ENCODE data around the gene DNASE2. TPM values are rescaled to one million over a fixed set of nuclear protein-coding genes. Genes with fewer than 3 reads are reported as not detected.

DNASE2 gene
- total RNA-seq, 1 experiment from 2014 or later, result 78.9 TPM

- intact Hi-C loops (cut with micrococcal nuclease; ENCODE audit: unreplicated experiment), result no loop called here
- Histone ChIP-seq H3K9me3 (ENCODE audit: control insufficient read depth, insufficient read depth, low read depth, low read length) (no peaks in the 10 kb centered on the region), H3K36me3 (ENCODE audit: control insufficient read depth, insufficient read depth, low read length) (no peaks in the 10 kb centered on the region; the same call in 1 of the 2 replicates), H3K4me1 (ENCODE audit: control insufficient read depth, insufficient read depth, low read length) (peaks cover 4% of the 10 kb centered on the region), H3K27ac (ENCODE audit: low read length) (peak overlapping the region; percentile 12; the same call in 1 of the 2 replicates), H3K27me3 (ENCODE audit: control insufficient read depth, insufficient read depth, low read length) (no peaks in the 10 kb centered on the region; the same call in 1 of the 2 replicates), H3K4me3 (ENCODE audit: low read depth in 2 of 2, low read length in 2 of 2) (peak overlapping the region; percentile 39 to 58)
- ChIA-PET POLR2A (no interaction called here), CTCF (interaction anchor here (0.5 kb wide), 1 partner anchor 42 kb away, joined by 3 read pairs; no protein-coding TSS in a partner anchor)
- ATAC-seq (peak; percentile 36; the same call in 1 of the 2 replicates), DNase-seq (ENCODE audit: low read depth, low spot score) (no peak)
- no TSS peak for BruUV-seq (replicated peaks)
- in situ Hi-C loops (cut with HindIII; ENCODE audit: low pct_unique_long_range_greater_than_20kb, low sequenced_read_pairs), result no loop called here
- TF ChIP-seq REST (IDR thresholded peaks at IDR 0.05; ENCODE audit: insufficient read depth in 1 of 2, low read depth in 2 of 2, low read length in 1 of 2) (no peak), POLR2AphosphoS5 (IDR thresholded peaks at IDR 0.05; ENCODE audit: low read depth, low read length) (no peak), TCF7L2 (IDR thresholded peaks at IDR 0.05; ENCODE audit: low read depth, low read length) (no peak), SIN3A (IDR thresholded peaks at IDR 0.05; ENCODE audit: borderline replicate concordance, insufficient read depth, low read depth, low read length) (no peak)
- TF ChIP-seq, protein P1, sequence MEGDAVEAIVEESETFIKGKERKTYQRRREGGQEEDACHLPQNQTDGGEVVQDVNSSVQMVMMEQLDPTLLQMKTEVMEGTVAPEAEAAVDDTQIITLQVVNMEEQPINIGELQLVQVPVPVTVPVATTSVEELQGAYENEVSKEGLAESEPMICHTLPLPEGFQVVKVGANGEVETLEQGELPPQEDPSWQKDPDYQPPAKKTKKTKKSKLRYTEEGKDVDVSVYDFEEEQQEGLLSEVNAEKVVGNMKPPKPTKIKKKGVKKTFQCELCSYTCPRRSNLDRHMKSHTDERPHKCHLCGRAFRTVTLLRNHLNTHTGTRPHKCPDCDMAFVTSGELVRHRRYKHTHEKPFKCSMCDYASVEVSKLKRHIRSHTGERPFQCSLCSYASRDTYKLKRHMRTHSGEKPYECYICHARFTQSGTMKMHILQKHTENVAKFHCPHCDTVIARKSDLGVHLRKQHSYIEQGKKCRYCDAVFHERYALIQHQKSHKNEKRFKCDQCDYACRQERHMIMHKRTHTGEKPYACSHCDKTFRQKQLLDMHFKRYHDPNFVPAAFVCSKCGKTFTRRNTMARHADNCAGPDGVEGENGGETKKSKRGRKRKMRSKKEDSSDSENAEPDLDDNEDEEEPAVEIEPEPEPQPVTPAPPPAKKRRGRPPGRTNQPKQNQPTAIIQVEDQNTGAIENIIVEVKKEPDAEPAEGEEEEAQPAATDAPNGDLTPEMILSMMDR (IDR thresholded peaks at IDR 0.05), result no peak
Observed at GRCh38 chr19:12834976-12835757, 46.1 kb downstream of the DNASE2 start.

GRCh38 chr19:12834566-12834943 is 46.7 kb downstream of the DNASE2 start, which contains the start of gene RTBDN:
RTBDN (minus strand) TSS chr19:12834579; CDS start chr19:12829979, 4,600 bp downstream.
- Histone ChIP-seq H3K27me3 (ENCODE audit: control insufficient read depth, insufficient read depth, low read length) (no peaks in the 10 kb centered on the region; the same call in 1 of the 2 replicates), H3K36me3 (ENCODE audit: control insufficient read depth, insufficient read depth, low read length) (no peaks in the 10 kb centered on the region; the same call in 1 of the 2 replicates), H3K4me3 (ENCODE audit: low read depth in 2 of 2, low read length in 2 of 2) (peak within 1 kb of the TSS; percentile 57 to 58), H3K4me1 (ENCODE audit: control insufficient read depth, insufficient read depth, low read length) (peaks cover 4% of the 10 kb centered on the region), H3K27ac (ENCODE audit: low read length) (peak within 1 kb of the TSS; percentile 12; the same call in 1 of the 2 replicates), H3K9me3 (ENCODE audit: control insufficient read depth, insufficient read depth, low read depth, low read length) (no peaks in the 10 kb centered on the region)
- intact Hi-C loops (cut with micrococcal nuclease; ENCODE audit: unreplicated experiment) (no loop called here), in situ Hi-C loops (cut with HindIII; ENCODE audit: low pct_unique_long_range_greater_than_20kb, low sequenced_read_pairs) (no loop called here)
- POLR2A ChIA-PET, result no interaction called here
- BruUV-seq (replicated peaks), result no TSS peak
- CTCF ChIA-PET, result no interaction called here
- ATAC-seq (no peak), DNase-seq (ENCODE audit: low read depth, low spot score) (no peak)
- TF ChIP-seq TCF7L2 (IDR thresholded peaks at IDR 0.05; ENCODE audit: low read depth, low read length), result no peak
- TF ChIP-seq POLR2AphosphoS5 (IDR thresholded peaks at IDR 0.05; ENCODE audit: low read depth, low read length), result no peak
- TF ChIP-seq, protein P1 (IDR thresholded peaks at IDR 0.05), result no peak
- TF ChIP-seq SIN3A (IDR thresholded peaks at IDR 0.05; ENCODE audit: borderline replicate concordance, insufficient read depth, low read depth, low read length), result no peak
- no peak for TF ChIP-seq REST (IDR thresholded peaks at IDR 0.05; ENCODE audit: insufficient read depth in 1 of 2, low read depth in 2 of 2, low read length in 1 of 2)
